Type B pancreatic cell (in vitro differentiated cells): ENCODE data around the gene PRMT7. TPM values are rescaled to one million over a fixed set of nuclear protein-coding genes. Genes with fewer than 3 reads are reported as not detected.

Experiments
- DNase-seq: peaks from one replicate; pipeline ENCODE4 v3.0.0; 2021; ENCODE audit warnings: mixed read lengths; ENCODE audit not compliant: unreplicated experiment; ENCODE audit errors: extremely low spot score
- H3K27ac Mint-ChIP-seq: 2 replicates; pipeline ENCODE4 v1.8.0; 2021; ENCODE audit warnings: mild to moderate bottlenecking, mixed read lengths
- H3K27me3 Mint-ChIP-seq: 2 replicates; pipeline ENCODE4 v1.8.0; 2021; ENCODE audit warnings: mixed read lengths
- H3K36me3 Mint-ChIP-seq: 2 replicates; pipeline ENCODE4 v1.8.0; 2021; ENCODE audit warnings: mixed read lengths
- H3K4me1 Mint-ChIP-seq: one replicate; pipeline ENCODE4 v1.8.0; 2021; ENCODE audit warnings: mixed read lengths; ENCODE audit not compliant: unreplicated experiment
- H3K4me3 Mint-ChIP-seq: 2 replicates; pipeline ENCODE4 v1.8.0; 2021; ENCODE audit warnings: mild to moderate bottlenecking, mixed read lengths
- H3K9me3 Mint-ChIP-seq: 2 replicates; pipeline ENCODE4 v1.8.0; 2021; ENCODE audit warnings: mixed read lengths
- total RNA-seq: library from RNA; stranded (reverse); gene quantifications from 2 replicates; pipeline ENCODE4 v1.2.1, GENCODE V29; 2021; ENCODE audit warnings: low replicate concordance
- TF ChIP-seq, protein P1 (sequence below): fragments of 200-600 bp; sonication (generic); conservative IDR thresholded peaks from 2 replicates; pipeline ENCODE4 v1.5.0; 2021; ENCODE audit warnings: antibody characterized with exemption, mild to moderate bottlenecking

The PRMT7 gene
- total RNA-seq, 1 donor from 2014 or later: 66.9 TPM

DNA sequence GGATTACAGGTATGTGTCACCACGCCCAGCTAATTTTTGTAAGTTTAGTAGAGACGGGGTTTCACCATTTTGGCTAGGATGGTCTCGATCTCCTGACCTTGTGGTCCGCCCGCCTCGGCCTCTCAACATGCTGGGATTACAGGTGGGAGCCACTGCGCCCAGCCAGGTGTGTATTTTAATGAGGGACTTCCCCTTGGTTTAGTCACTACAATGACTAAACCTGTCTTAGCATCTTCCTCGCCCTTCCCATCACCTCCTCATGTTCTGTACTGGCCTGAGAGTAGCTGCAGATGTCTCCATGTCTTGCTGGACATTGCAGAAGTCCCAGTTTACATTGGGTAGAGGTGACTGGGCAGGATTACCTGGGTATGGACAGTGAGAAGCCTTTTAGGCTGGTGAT lies 36.9 kb upstream of the PRMT7 start:
- Mint-ChIP-seq H3K4me1 (peaks cover 14% of the 10 kb centered on the region), H3K9me3 (no peaks in the 10 kb centered on the region), H3K4me3 (no peak overlapping the region), H3K27me3 (no peaks in the 10 kb centered on the region), H3K36me3 (peaks cover 4% of the 10 kb centered on the region), H3K27ac (no peak overlapping the region)
- TF ChIP-seq, protein P1, sequence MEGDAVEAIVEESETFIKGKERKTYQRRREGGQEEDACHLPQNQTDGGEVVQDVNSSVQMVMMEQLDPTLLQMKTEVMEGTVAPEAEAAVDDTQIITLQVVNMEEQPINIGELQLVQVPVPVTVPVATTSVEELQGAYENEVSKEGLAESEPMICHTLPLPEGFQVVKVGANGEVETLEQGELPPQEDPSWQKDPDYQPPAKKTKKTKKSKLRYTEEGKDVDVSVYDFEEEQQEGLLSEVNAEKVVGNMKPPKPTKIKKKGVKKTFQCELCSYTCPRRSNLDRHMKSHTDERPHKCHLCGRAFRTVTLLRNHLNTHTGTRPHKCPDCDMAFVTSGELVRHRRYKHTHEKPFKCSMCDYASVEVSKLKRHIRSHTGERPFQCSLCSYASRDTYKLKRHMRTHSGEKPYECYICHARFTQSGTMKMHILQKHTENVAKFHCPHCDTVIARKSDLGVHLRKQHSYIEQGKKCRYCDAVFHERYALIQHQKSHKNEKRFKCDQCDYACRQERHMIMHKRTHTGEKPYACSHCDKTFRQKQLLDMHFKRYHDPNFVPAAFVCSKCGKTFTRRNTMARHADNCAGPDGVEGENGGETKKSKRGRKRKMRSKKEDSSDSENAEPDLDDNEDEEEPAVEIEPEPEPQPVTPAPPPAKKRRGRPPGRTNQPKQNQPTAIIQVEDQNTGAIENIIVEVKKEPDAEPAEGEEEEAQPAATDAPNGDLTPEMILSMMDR: no peak
- DNase-seq: no peak

DNA sequence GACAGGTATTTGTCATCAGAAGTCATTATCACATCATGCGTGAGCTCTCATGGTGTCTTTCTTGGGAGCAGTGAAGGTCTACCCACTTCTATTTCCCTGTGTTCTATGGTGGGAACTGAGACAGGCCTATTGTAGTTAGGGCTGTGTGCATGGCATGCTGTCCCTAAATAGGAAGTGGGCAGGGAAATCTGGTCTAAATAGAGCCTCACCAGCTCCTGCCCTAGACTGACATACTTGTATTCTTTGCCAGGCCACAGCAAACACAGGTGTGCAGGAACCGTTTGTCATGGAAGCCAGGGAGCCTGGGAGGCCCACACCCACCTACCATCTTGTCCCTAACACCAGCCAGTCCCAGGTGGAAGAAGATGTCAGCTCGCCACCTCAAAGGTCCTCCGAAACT lies 36.4 kb upstream of the PRMT7 start:
- Mint-ChIP-seq H3K27me3 (no peaks in the 10 kb centered on the region), H3K36me3 (peaks cover 4% of the 10 kb centered on the region), H3K4me1 (peaks cover 8% of the 10 kb centered on the region), H3K9me3 (no peaks in the 10 kb centered on the region), H3K27ac (no peak overlapping the region), H3K4me3 (no peak overlapping the region)
- DNase-seq: no peak
- TF ChIP-seq, protein P1: no peak

DNA sequence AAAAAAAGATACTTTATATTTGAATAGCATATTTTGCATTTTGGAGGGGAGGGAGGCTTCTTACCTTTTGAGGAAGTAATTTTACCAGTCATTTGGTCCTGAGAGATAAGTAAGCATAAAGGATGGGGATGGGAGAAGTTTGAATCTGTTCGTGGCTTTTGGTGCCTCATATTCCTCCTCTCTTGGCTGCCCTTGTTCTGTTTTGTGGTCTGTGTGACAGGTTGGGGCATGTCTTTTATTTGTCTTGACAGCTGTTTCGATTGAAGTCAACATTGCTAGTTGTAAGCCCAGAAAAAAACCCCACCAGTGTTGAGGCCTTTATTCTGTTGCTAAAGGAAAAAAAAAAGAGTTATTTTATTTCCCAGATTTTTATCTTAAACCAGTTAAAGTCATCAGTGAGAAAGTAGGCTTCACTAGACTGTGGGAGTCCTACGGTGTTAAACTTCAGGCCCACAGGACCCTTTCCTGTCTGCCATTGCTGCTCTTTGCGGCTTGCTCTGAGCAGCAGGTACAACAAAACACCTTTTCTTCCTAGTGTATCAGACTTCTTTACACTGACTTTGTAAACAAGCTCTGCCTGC lies 35.1 kb upstream of the PRMT7 start:
- TF ChIP-seq, protein P1: no peak
- Mint-ChIP-seq H3K27me3 (no peaks in the 10 kb centered on the region), H3K36me3 (peaks cover 8% of the 10 kb centered on the region), H3K4me3 (peak overlapping the region; percentile 11), H3K9me3 (no peaks in the 10 kb centered on the region), H3K27ac (peak overlapping the region; percentile 55), H3K4me1 (peaks cover 8% of the 10 kb centered on the region)
- DNase-seq: no peak

DNA sequence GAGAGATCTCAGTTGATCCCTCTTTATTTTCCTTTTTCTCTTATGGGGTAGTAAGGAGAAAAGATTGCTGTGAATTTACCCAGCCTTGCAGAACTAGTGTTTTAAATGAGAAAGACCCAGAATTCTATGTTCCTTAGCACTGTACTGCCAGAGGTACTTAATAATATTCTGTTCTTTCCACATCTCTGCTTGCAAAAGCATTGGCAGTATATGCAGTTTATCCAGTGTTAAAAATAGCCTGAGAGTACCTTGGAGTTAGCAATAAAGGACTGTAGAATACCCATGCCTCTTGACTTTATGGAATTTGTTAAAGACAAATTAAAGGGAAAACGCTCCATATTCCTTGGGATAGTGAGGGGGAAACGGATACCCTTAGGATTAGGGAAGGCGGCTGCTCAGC lies 34.6 kb upstream of the PRMT7 start:
- peaks cover 8% of the 10 kb centered on the region for H3K4me1 Mint-ChIP-seq
- no peaks in the 10 kb centered on the region for H3K27me3 Mint-ChIP-seq
- no peak overlapping the region for H3K4me3 Mint-ChIP-seq
- H3K36me3 Mint-ChIP-seq: peaks cover 8% of the 10 kb centered on the region
- DNase-seq: no peak
- H3K9me3 Mint-ChIP-seq: no peaks in the 10 kb centered on the region
- TF ChIP-seq, protein P1: no peak
- H3K27ac Mint-ChIP-seq: peak overlapping the region; percentile 55

DNA sequence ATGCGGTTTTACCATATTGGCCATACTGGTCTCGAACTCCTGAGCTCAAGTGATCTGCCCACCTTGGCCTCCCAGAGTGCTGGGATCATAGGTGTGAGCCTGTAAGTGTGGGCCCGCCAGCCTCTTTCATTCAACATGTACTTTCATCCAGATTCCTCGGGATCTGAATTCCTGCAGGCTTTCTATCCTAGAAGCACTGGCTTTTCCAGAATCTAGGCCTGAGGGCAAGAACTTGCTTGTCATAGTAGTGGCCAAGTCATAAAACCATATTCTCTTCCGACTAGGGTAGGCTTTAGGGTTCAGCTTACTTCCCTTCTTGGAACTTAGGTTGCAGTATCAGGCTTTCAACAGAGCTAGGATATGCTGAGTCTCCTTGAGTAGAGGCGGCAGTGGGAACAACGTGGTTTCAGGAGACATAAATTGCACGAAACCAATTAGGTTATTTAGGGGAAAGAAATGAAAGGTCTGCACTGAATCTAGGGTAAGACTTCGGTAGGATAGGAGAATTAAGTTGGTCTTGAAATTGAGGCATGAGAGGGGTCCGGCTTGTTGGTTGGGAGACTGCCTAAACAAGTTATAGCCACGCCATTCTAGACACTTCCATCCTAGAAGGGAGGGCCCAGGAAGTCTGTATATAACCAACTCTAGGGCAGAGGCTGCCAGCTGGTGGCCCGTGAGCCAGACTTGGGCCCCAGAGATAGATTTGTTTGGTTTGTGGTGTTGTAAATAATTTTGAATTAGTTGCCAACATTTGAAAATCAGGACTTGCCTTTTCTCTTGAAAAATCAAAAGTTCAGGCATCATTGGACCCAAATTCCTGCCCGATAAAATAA lies 30.9 kb upstream of the PRMT7 start:
- no peaks in the 10 kb centered on the region for H3K27me3 Mint-ChIP-seq
- H3K9me3 Mint-ChIP-seq: no peaks in the 10 kb centered on the region
- no peak overlapping the region for H3K4me3 Mint-ChIP-seq
- peaks cover 10% of the 10 kb centered on the region for H3K36me3 Mint-ChIP-seq
- no peak for DNase-seq
- H3K27ac Mint-ChIP-seq: no peak overlapping the region
- H3K4me1 Mint-ChIP-seq: peaks cover 12% of the 10 kb centered on the region
- TF ChIP-seq, protein P1: no peak
